ENCODE measurements around the gene CYFIP1. TPM values are rescaled to one million over a fixed set of nuclear protein-coding genes. Genes with fewer than 3 reads are reported as not detected.

Gene CYFIP1
- total RNA-seq, 1 donor from 2014 or later = 116 TPM

- FAIRE-seq (no peak), DNase-seq (ENCODE audit: low read depth) (no peak)
- Mint-ChIP-seq H3K4me3 (ENCODE audit: unreplicated experiment) (no peak overlapping the region), H3K27ac (ENCODE audit: unreplicated experiment) (peak overlapping the region; percentile 89), H3K36me3 (ENCODE audit: low read depth, unreplicated experiment) (peaks cover 3% of the 10 kb centered on the region), H3K27me3 (ENCODE audit: low read depth, unreplicated experiment) (no peaks in the 10 kb centered on the region), H3K9me3 (ENCODE audit: unreplicated experiment) (peaks cover 2% of the 10 kb centered on the region), H3K4me1 (ENCODE audit: low read depth, unreplicated experiment) (peaks cover 32% of the 10 kb centered on the region)
- Histone ChIP-seq H3K36me3 (ENCODE audit: insufficient read depth, low read length) (no peaks in the 10 kb centered on the region), H3K9me3 (ENCODE audit: insufficient read depth, low read depth, low read length) (no peaks in the 10 kb centered on the region), H3K27ac (ENCODE audit: low read depth, low read length) (peak overlapping the region; percentile 61), H3K27me3 (ENCODE audit: insufficient read depth, low read length) (no peaks in the 10 kb centered on the region), H3K4me1 (ENCODE audit: insufficient read depth, low read length) (peaks cover 24% of the 10 kb centered on the region), H4K20me1 (ENCODE audit: insufficient read depth, low read length) (peaks cover 90% of the 10 kb centered on the region), H2AFZ (ENCODE audit: low read depth, low read length) (no peak overlapping the region), H3K4me2 (ENCODE audit: low read length) (no peak overlapping the region), H3K4me3 (ENCODE audit: insufficient read depth, low read depth, low read length) (no peak overlapping the region), H3K9ac (ENCODE audit: low read length) (no peak overlapping the region), H3K79me2 (ENCODE audit: insufficient read depth, low read length) (peaks cover 96% of the 10 kb centered on the region)
- TF ChIP-seq CTCF (IDR thresholded peaks at IDR 0.05; ENCODE audit: insufficient read depth, low read depth, low read length) (no peak), EZH2 (IDR thresholded peaks at IDR 0.05; ENCODE audit: insufficient read depth, low read length) (no peak)
Observed at GRCh38 chr15:22967084-22967770, 12.9 kb downstream of the CYFIP1 start.

- no peaks in the 10 kb centered on the region for H3K36me3 ChIP-seq (ENCODE audit: insufficient read depth, low read length)
- peaks cover 3% of the 10 kb centered on the region for H3K36me3 Mint-ChIP-seq (ENCODE audit: low read depth, unreplicated experiment)
- no peak overlapping the region for H3K4me3 Mint-ChIP-seq (ENCODE audit: unreplicated experiment)
- H2AFZ ChIP-seq (ENCODE audit: low read depth, low read length) = no peak overlapping the region
- H3K27ac ChIP-seq (ENCODE audit: low read depth, low read length) = no peak overlapping the region
- peaks cover 30% of the 10 kb centered on the region for H3K4me1 ChIP-seq (ENCODE audit: insufficient read depth, low read length)
- H3K27ac Mint-ChIP-seq (ENCODE audit: unreplicated experiment) = no peak overlapping the region
- TF ChIP-seq CTCF (IDR thresholded peaks at IDR 0.05; ENCODE audit: insufficient read depth, low read depth, low read length) = no peak
- no peak for TF ChIP-seq EZH2 (IDR thresholded peaks at IDR 0.05; ENCODE audit: insufficient read depth, low read length)
- H3K4me1 Mint-ChIP-seq (ENCODE audit: low read depth, unreplicated experiment) = peaks cover 39% of the 10 kb centered on the region
- no peak for FAIRE-seq
- H3K27me3 ChIP-seq (ENCODE audit: insufficient read depth, low read length) = no peaks in the 10 kb centered on the region
- H3K27me3 Mint-ChIP-seq (ENCODE audit: low read depth, unreplicated experiment) = no peaks in the 10 kb centered on the region
- peaks cover 89% of the 10 kb centered on the region for H4K20me1 ChIP-seq (ENCODE audit: insufficient read depth, low read length)
- H3K79me2 ChIP-seq (ENCODE audit: insufficient read depth, low read length) = peaks cover 94% of the 10 kb centered on the region
- peaks cover 2% of the 10 kb centered on the region for H3K9me3 Mint-ChIP-seq (ENCODE audit: unreplicated experiment)
- H3K4me3 ChIP-seq (ENCODE audit: insufficient read depth, low read depth, low read length) = no peak overlapping the region
- no peak overlapping the region for H3K9ac ChIP-seq (ENCODE audit: low read length)
- H3K9me3 ChIP-seq (ENCODE audit: insufficient read depth, low read depth, low read length) = no peaks in the 10 kb centered on the region
- DNase-seq (ENCODE audit: low read depth) = no peak
- H3K4me2 ChIP-seq (ENCODE audit: low read length) = no peak overlapping the region
Observed at GRCh38 chr15:22966321-22967083, 13.7 kb downstream of the CYFIP1 start.

All from astrocyte (in vitro differentiated cells and primary cell).